ENCODE results near the gene RNU4-1.
A peak's percentile ranks its signal among the peaks of the same experiment; 100 is the strongest.

GRCh38 chr12:120249875-120250795, 42.9 kb downstream of the RNU4-1 start:
- TF ChIP-seq CTCF (IDR thresholded peaks at IDR 0.05) = no peak
- no peak for TF ChIP-seq POLR2A (IDR thresholded peaks at IDR 0.05)
- peak in 2 of 3 donors; percentile 17 to 47 for TF ChIP-seq POLR2AphosphoS5 (IDR thresholded peaks at IDR 0.05)

Data from breast epithelium (tissue), 3 donors.